SK-N-DZ (cell line): ENCODE measurements around the gene ZNF583.

Experiments
- DNase-seq: peaks from one replicate; pipeline ENCODE4 v3.0.0-alpha.2; 2015; ENCODE audit warnings: low spot score

ZNF583 gene

GRCh38 chr19:56474308-56474707 lies 70.2 kb downstream of the ZNF583 start:
- DNase-seq = peak; percentile 42

GRCh38 chr19:56476093-56476492 lies 72.0 kb downstream of the ZNF583 start:
- no peak for DNase-seq
